GM12878 (cell line): ENCODE measurements around the gene SORCS2. TPM values are rescaled to one million over a fixed set of nuclear protein-coding genes. Genes with fewer than 3 reads are reported as not detected.

Experiments used
- ATAC-seq: fragments of 200-7000 bp; cut with Tn5 transposase; 3 replicates; pipeline ENCODE4 v1.9.1; 2020; ENCODE audit warnings: mild to moderate bottlenecking, moderate library complexity
- BruUV-seq: library from RNA; stranded (reverse); fragments of 400-500 nt; replicated peaks from 2 replicates; lab custom pipeline; 2021; lab: Mats Ljungman, UMichigan
- CTCF ChIA-PET: fragments of 300-600 bp; sonication (Branson Sonifier 250); formaldehyde crosslinking; extraction: SDS; loops from one replicate; lab custom pipeline; 2021; ENCODE audit warnings: inconsistent platforms; lab: Yijun Ruan, JAX
- POLR2A ChIA-PET: fragments of 350-600 bp; formaldehyde crosslinking; extraction: SDS; loops from one replicate; lab custom pipeline; 2021; ENCODE audit warnings: inconsistent platforms; lab: Charles Lee
- RAD21 ChIA-PET: fragments of 300-600 bp; sonication (Branson Sonifier 250); formaldehyde crosslinking; loops from one replicate; lab custom pipeline; 2023; ENCODE audit warnings: antibody characterized with exemption; ENCODE audit not compliant: unreplicated experiment; lab: Charles Lee
- SMC1A ChIA-PET: fragments of 300-600 bp; sonication (Branson Sonifier 250); formaldehyde crosslinking; loops from one replicate; lab custom pipeline; 2023; ENCODE audit not compliant: unreplicated experiment, uncharacterized antibody; lab: Charles Lee
- DNase-seq: peaks from one replicate; pipeline ENCODE4 v3.0.0-alpha.2; 2011; ENCODE audit warnings: low read depth, low spot score
- FAIRE-seq: peaks from 3 replicates; lab custom pipeline; 2011; peaks lifted over from hg19 to GRCh38; lab: Jason Lieb, UNC
- H2AFZ ChIP-seq: 2 replicates; pipeline ENCODE4 v1.6.0; 2011; ENCODE audit warnings: low read depth, low read length, control low read depth; ENCODE audit not compliant: control insufficient read depth
- H3K27ac ChIP-seq: 2 replicates; pipeline ENCODE4 v1.5.1; 2011; ENCODE audit warnings: control low read depth; ENCODE audit not compliant: control insufficient read depth, insufficient read depth
- H3K27me3 ChIP-seq, 2 experiments: replicated peaks in 1 of 2; 2 replicates each; pipeline versions ENCODE4 v1.6.0 to v1.6.1; 2011; ENCODE audit warnings: low read length in 1 of 2; ENCODE audit not compliant: control insufficient read depth in 2 of 2, insufficient read depth in 2 of 2
- H3K36me3 ChIP-seq, 2 experiments: 2 replicates each; pipeline ENCODE4 v1.5.1; 2011; ENCODE audit warnings: low read length in 1 of 2; ENCODE audit not compliant: control insufficient read depth in 2 of 2, insufficient read depth in 2 of 2
- H3K4me1 ChIP-seq: 2 replicates; pipeline ENCODE4 v1.6.1; 2011; ENCODE audit warnings: mild to moderate bottlenecking, low read length, moderate library complexity, mixed read lengths; ENCODE audit not compliant: control insufficient read depth, insufficient read depth
- H3K4me2 ChIP-seq: 2 replicates; pipeline ENCODE4 v1.6.0; 2011; ENCODE audit warnings: control low read depth; ENCODE audit not compliant: control insufficient read depth, insufficient read depth
- H3K4me3 ChIP-seq: fragments of 200-600 bp; sonication (generic); 2 replicates; pipeline ENCODE4 v1.5.1; 2016
- H3K79me2 ChIP-seq: 2 replicates; pipeline ENCODE4 v1.6.0; 2011; ENCODE audit warnings: low read length; ENCODE audit not compliant: control insufficient read depth, insufficient read depth
- H3K9ac ChIP-seq: 2 replicates; pipeline ENCODE4 v1.8.0; 2011; ENCODE audit warnings: low read length, control low read depth, mixed read lengths; ENCODE audit not compliant: control insufficient read depth, insufficient read depth
- H3K9me3 ChIP-seq: replicated peaks from 3 replicates; pipeline ENCODE4 v1.5.1; 2011; ENCODE audit warnings: mild to moderate bottlenecking, low read length; ENCODE audit not compliant: control insufficient read depth, insufficient read depth
- H4K20me1 ChIP-seq: 2 replicates; pipeline ENCODE4 v1.6.0; 2011; ENCODE audit not compliant: control insufficient read depth, insufficient read depth
- ATF7 ChIP-seq: fragments of 450-650 bp; IDR thresholded peaks from 2 replicates; pipeline ENCODE4 v1.6.1; 2016; ENCODE audit warnings: low read depth, mild to moderate bottlenecking
- BCL11A ChIP-seq: IDR thresholded peaks from 2 replicates; pipeline ENCODE4 v1.6.1; 2011; ENCODE audit warnings: low read depth, low read length
- BCLAF1 ChIP-seq: fragments of 450-650 bp; IDR thresholded peaks from 2 replicates; pipeline ENCODE4 v1.6.1; 2017; ENCODE audit warnings: antibody characterized with exemption, mild to moderate bottlenecking, moderate library complexity
- BRCA1 ChIP-seq: IDR thresholded peaks from 2 replicates; pipeline ENCODE4 v1.6.1; 2011; ENCODE audit warnings: low read depth, low read length, improper control_type of control experiment
- CHD2 ChIP-seq: IDR thresholded peaks from 2 replicates; pipeline ENCODE4 v1.6.1; 2011; ENCODE audit warnings: low read depth, low read length, improper control_type of control experiment, borderline replicate concordance
- IRF4 ChIP-seq: IDR thresholded peaks from 2 replicates; pipeline ENCODE4 v1.6.1; 2011; ENCODE audit warnings: low read depth, low read length
- JUNB ChIP-seq: IDR thresholded peaks from 2 replicates; pipeline ENCODE4 v1.6.1; 2016; ENCODE audit warnings: antibody characterized with exemption, mild to moderate bottlenecking
- MEF2A ChIP-seq: IDR thresholded peaks from 2 replicates; pipeline ENCODE4 v1.6.1; 2011; ENCODE audit warnings: low read depth, mild to moderate bottlenecking, low read length, moderate library complexity; ENCODE audit not compliant: insufficient read depth
- NFIC ChIP-seq: IDR thresholded peaks from 2 replicates; pipeline ENCODE4 v1.6.1; 2012; ENCODE audit warnings: low read depth, mild to moderate bottlenecking, inconsistent platforms, low read length, moderate library complexity
- NFXL1 ChIP-seq: fragments of 450-650 bp; IDR thresholded peaks from 2 replicates; pipeline ENCODE4 v1.6.1; 2017; ENCODE audit warnings: antibody characterized with exemption, mild to moderate bottlenecking, borderline replicate concordance
- SMAD1 ChIP-seq: fragments of 450-650 bp; IDR thresholded peaks from 2 replicates; pipeline ENCODE4 v1.6.1; 2018; ENCODE audit warnings: mild to moderate bottlenecking, low read depth; ENCODE audit not compliant: partially characterized antibody
- SMAD5 ChIP-seq: IDR thresholded peaks from 2 replicates; pipeline ENCODE4 v1.6.1; 2016; ENCODE audit warnings: antibody characterized with exemption, low read depth
- SMARCA5 ChIP-seq: fragments of 450-650 bp; IDR thresholded peaks from 2 replicates; pipeline ENCODE4 v1.6.1; 2017; ENCODE audit warnings: mild to moderate bottlenecking
- SREBF1 ChIP-seq: IDR thresholded peaks from 2 replicates; pipeline ENCODE4 v1.6.1; 2012; ENCODE audit warnings: mild to moderate bottlenecking, low read length
- USF2 ChIP-seq: IDR thresholded peaks from 2 replicates; pipeline ENCODE4 v1.6.1; 2011; ENCODE audit warnings: low read depth, low read length, improper control_type of control experiment, borderline replicate concordance
- WGBS: methylation state at CpG from one replicate; pipeline ENCODE4 v1.1.6; 2016; ENCODE audit warnings: low lambda C conversion rate; ENCODE audit not compliant: insufficient replicate concordance, insufficient coverage; ENCODE audit errors: missing lambda C conversion rate; 5-methylcytosine and 5-hydroxymethylcytosine counted together
- in situ Hi-C: fragments of 300-500 bp; cut with MboI; formaldehyde crosslinking; loops from 9 replicates; pipeline ENCODE4 v1.14.3; 2018; ENCODE audit warnings: mixed read lengths
- intact Hi-C: fragments of 100-400 bp; cut with micrococcal nuclease; formaldehyde crosslinking; loops from one replicate; pipeline ENCODE4 v1.14.2; 2022; ENCODE audit not compliant: unreplicated experiment
- polyA plus RNA-seq, 11 experiments: library from polyadenylated mRNA; depleted of rRNA in 4 of 11; unstranded in 6 of 11; stranded (reverse) in 5 of 11; fragments of >200 nt; fragmentation: Nextera tagmentation in 4 of 11; fragmentation: Illumina TruSeq in 1 of 11; extraction: Ambion mirVana in 4 of 11; extraction: Trizol in 1 of 11; gene quantifications; 1 replicate in 1 of 11; 2 replicates in 10 of 11; pipeline versions ENCODE4 v1.2.1 to v1.2.3, GENCODE V29; 2011 to 2016; ENCODE audit warnings: inconsistent platforms in 2 of 11, missing spikeins in 2 of 11, low read depth in 1 of 11
- total RNA-seq, 4 experiments: library from RNA; depleted of rRNA in 3 of 4; stranded (reverse); fragments of >200 nt in 3 of 4; fragmentation: Illumina TruSeq in 1 of 4; extraction: Trizol in 1 of 4; gene quantifications; 2 replicates each; pipeline versions ENCODE4 v1.2.1 to v1.2.3, GENCODE V29; 2013 to 2021
- TF ChIP-seq, protein P1 (sequence below): fragments of 450-650 bp; formaldehyde crosslinking; IDR thresholded peaks from 2 replicates; pipeline ENCODE4 v1.4.0; 2020; ENCODE audit warnings: mild to moderate bottlenecking, moderate library complexity

SORCS2 gene
- total and polyA plus RNA-seq, 10 of the 15 experiments (the other 5 are each of a cell fraction or from before 2014, with no cell fraction given): 0.01 to 0.15 (median 0.05) TPM; not detected in 5

DNA sequence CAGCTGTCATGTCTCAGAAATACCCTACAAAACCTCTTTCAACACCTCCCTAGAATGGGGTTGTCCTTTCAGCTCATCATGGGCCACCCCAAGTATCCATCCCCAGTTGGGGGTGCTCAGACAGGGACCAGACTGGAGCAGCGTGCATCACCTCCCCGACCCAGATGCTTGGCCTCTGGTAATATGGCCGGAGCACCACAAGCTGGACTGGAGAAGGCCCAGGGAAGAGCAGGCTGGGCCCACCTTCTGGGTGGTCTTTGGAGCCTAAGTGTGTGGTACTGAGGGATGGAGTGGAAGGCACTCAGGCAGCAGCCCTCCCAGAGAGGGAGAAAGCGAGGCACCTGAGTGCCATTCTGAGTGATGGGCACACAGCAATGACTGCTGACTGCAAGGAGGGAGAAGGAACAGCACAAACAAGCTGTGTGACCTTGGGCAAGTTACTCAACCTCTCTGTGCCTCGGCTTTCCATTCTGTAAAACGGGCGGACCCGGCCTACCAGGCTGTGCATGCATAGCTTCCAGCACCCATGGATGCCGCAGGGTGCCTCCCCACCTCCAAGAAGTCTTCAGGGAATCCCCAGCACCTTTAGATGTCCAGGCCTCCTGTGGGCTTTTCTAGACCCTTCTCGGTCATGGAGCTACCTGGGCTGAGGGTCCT, 519.1 kb downstream of the SORCS2 start:
- Histone ChIP-seq H3K36me3 (no peaks in the 10 kb centered on the region), H3K4me1 (no peaks in the 10 kb centered on the region), H3K27ac (no peak overlapping the region), H2AFZ (no peak overlapping the region), H3K4me3 (no peak overlapping the region), H3K79me2 (no peaks in the 10 kb centered on the region), H3K9me3 (no peaks in the 10 kb centered on the region), H4K20me1 (no peaks in the 10 kb centered on the region), H3K27me3 (no peaks in the 10 kb centered on the region; a peak in 2 of 4 replicates), H3K9ac (no peak overlapping the region), H3K4me2 (no peak overlapping the region)
- in situ Hi-C loops (loop anchor here (10.0 kb wide), 1 partner anchor 517 kb away; the partner anchor contains the start of gene SORCS2), intact Hi-C loops (loop anchor here (10.0 kb wide), 1 partner anchor 527 kb away; no protein-coding TSS in a partner anchor)
- 19% methylated on average over 10 of the region's 10 CpGs for WGBS
- TF ChIP-seq IRF4 (no peak), BCL11A (no peak), SMAD5 (no peak), ATF7 (no peak), MEF2A (no peak), JUNB (no peak), BCLAF1 (no peak), SREBF1 (no peak), BRCA1 (no peak), SMAD1 (no peak), NFIC (no peak), SMARCA5 (no peak), CHD2 (no peak), USF2 (no peak), NFXL1 (no peak)
- TF ChIP-seq, protein P1, sequence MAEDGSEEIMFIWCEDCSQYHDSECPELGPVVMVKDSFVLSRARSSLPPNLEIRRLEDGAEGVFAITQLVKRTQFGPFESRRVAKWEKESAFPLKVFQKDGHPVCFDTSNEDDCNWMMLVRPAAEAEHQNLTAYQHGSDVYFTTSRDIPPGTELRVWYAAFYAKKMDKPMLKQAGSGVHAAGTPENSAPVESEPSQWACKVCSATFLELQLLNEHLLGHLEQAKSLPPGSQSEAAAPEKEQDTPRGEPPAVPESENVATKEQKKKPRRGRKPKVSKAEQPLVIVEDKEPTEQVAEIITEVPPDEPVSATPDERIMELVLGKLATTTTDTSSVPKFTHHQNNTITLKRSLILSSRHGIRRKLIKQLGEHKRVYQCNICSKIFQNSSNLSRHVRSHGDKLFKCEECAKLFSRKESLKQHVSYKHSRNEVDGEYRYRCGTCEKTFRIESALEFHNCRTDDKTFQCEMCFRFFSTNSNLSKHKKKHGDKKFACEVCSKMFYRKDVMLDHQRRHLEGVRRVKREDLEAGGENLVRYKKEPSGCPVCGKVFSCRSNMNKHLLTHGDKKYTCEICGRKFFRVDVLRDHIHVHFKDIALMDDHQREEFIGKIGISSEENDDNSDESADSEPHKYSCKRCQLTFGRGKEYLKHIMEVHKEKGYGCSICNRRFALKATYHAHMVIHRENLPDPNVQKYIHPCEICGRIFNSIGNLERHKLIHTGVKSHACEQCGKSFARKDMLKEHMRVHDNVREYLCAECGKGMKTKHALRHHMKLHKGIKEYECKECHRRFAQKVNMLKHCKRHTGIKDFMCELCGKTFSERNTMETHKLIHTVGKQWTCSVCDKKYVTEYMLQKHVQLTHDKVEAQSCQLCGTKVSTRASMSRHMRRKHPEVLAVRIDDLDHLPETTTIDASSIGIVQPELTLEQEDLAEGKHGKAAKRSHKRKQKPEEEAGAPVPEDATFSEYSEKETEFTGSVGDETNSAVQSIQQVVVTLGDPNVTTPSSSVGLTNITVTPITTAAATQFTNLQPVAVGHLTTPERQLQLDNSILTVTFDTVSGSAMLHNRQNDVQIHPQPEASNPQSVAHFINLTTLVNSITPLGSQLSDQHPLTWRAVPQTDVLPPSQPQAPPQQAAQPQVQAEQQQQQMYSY (CRISPR knock-in tag): no peak
- ChIA-PET SMC1A (no interaction called here), POLR2A (no interaction called here), RAD21 (no interaction called here), CTCF (no interaction called here)
- DNase-seq (no peak), ATAC-seq (no peak), FAIRE-seq (no peak)
- BruUV-seq: no TSS peak
